PFSK-1 (cell line): Measurements from ENCODE around the gene CTU2.

Experiments used
- FOXP2 ChIP-seq: optimal IDR thresholded peaks from 2 replicates; pipeline ENCODE3; 2011; ENCODE audit warnings: borderline replicate concordance, control low read depth, inconsistent platforms; ENCODE audit not compliant: insufficient read depth; ENCODE audit errors: extremely low read length, extremely low read depth
- POLR2AphosphoS5 ChIP-seq: IDR thresholded peaks from 2 replicates; pipeline ENCODE4 v1.6.1; 2012; ENCODE audit warnings: low read depth, mild to moderate bottlenecking, control low read depth, low read length, moderate library complexity
- REST ChIP-seq, 2 experiments: IDR thresholded peaks; 2 replicates each; pipeline versions ENCODE4 v1.6.1 to v1.8.0; 2011 to 2012; ENCODE audit warnings: low read depth in 2 of 2, low read length in 2 of 2, control low read depth in 1 of 2, inconsistent platforms in 1 of 2, mild to moderate bottlenecking in 1 of 2, moderate library complexity in 1 of 2; ENCODE audit not compliant: insufficient read depth in 1 of 2
- SIN3A ChIP-seq: IDR thresholded peaks from 2 replicates; pipeline ENCODE4 v1.6.1; 2012; ENCODE audit warnings: mild to moderate bottlenecking, low read length, moderate library complexity, borderline replicate concordance; ENCODE audit not compliant: insufficient read depth
- TAF1 ChIP-seq: IDR thresholded peaks from 2 replicates; pipeline ENCODE4 v1.6.1; 2012; ENCODE audit warnings: low read length, control low read depth, borderline replicate concordance; ENCODE audit not compliant: insufficient read depth

CTU2 gene

GRCh38 chr16:88752386-88753002 is 46.2 kb downstream of the CTU2 start:
- TF ChIP-seq SIN3A (no peak), POLR2AphosphoS5 (no peak), REST (IDR thresholded peaks at IDR 0.05; ENCODE audit: insufficient read depth in 1 of 2, low read depth in 2 of 2, low read length in 2 of 2) (no peak), TAF1 (no peak), FOXP2 (no peak)

GRCh38 chr16:88753191-88753590 is 46.9 kb downstream of the CTU2 start:
- TF ChIP-seq TAF1 (no peak), REST (IDR thresholded peaks at IDR 0.05; ENCODE audit: insufficient read depth in 1 of 2, low read depth in 2 of 2, low read length in 2 of 2) (no peak), SIN3A (no peak), POLR2AphosphoS5 (no peak), FOXP2 (no peak)

- TF ChIP-seq POLR2AphosphoS5 (no peak), TAF1 (no peak), FOXP2 (no peak)
These were observed 47.3 kb downstream of the CTU2 start for GRCh38 chr16:88753602-88754001.

- no peak for TF ChIP-seq POLR2AphosphoS5
- no peak for TF ChIP-seq SIN3A
- no peak for TF ChIP-seq TAF1
- no peak for TF ChIP-seq FOXP2
- TF ChIP-seq REST (IDR thresholded peaks at IDR 0.05; ENCODE audit: insufficient read depth in 1 of 2, low read depth in 2 of 2, low read length in 2 of 2), result no peak
These were observed 48.0 kb downstream of the CTU2 start for GRCh38 chr16:88754109-88754911.

GRCh38 chr16:88754912-88755744 is 48.8 kb downstream of the CTU2 start:
- no peak for TF ChIP-seq FOXP2
- TF ChIP-seq POLR2AphosphoS5, result no peak
- no peak for TF ChIP-seq SIN3A
